Umbilical cord (tissue), 2 donors: ENCODE results near the gene ATF4. TPM values are rescaled to one million over a fixed set of nuclear protein-coding genes. Genes with fewer than 3 reads are reported as not detected.

Source experiments
- DNase-seq: peaks from one replicate; pipeline ENCODE4 v3.0.0-alpha.2; 2015; ENCODE audit warnings: low spot score
- total RNA-seq: library from RNA; depleted of rRNA; stranded (reverse); fragments of >200 nt; gene quantifications from one replicate; pipeline ENCODE4 v1.2.3, GENCODE V29; 2014; ENCODE audit warnings: low replicate concordance; ENCODE audit not compliant: insufficient read depth

Gene ATF4, protein sequence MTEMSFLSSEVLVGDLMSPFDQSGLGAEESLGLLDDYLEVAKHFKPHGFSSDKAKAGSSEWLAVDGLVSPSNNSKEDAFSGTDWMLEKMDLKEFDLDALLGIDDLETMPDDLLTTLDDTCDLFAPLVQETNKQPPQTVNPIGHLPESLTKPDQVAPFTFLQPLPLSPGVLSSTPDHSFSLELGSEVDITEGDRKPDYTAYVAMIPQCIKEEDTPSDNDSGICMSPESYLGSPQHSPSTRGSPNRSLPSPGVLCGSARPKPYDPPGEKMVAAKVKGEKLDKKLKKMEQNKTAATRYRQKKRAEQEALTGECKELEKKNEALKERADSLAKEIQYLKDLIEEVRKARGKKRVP
- total RNA-seq: 231 TPM

GRCh38 chr22:39520226-39521105 is at the start of gene ATF4:
ATF4 (plus strand) TSS chr22:39520562; CDS start chr22:39521446, 884 bp downstream.
- peak; percentile 80 for DNase-seq

GRCh38 chr22:39471381-39472141 is 48.8 kb upstream of the ATF4 start:
- peak; percentile 87 for DNase-seq

GRCh38 chr22:39472570-39473556 is 47.5 kb upstream of the ATF4 start:
- DNase-seq: peak; percentile 85

GRCh38 chr22:39473851-39474250 is 46.5 kb upstream of the ATF4 start:
- no peak for DNase-seq

GRCh38 chr22:39474351-39475111 is 45.8 kb upstream of the ATF4 start:
- DNase-seq: peak; percentile 66

GRCh38 chr22:39475337-39475736 is 45.0 kb upstream of the ATF4 start:
- DNase-seq: no peak

- DNase-seq: no peak
These were observed 44.5 kb upstream of the ATF4 start for GRCh38 chr22:39475902-39476301.

DNA sequence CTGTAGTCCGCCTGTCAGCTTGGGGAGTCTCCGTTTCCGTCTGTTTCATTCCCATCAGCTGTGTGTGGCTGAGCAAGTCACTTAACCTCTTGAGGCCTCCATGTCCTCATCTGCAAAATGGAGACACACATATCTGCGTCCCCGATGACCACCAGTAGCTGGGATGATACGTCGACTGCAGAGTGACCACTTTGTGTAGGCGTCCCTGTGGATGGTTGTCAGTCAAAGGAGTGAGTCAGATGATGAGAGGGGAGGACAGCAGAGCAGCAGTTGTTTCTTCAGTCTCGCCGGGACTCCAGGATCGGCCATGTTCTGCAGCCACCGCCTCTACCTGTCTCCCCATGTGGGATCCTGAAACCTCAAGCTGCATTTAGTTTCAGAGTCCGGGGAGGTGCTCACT is 43.7 kb upstream of the ATF4 start:
- no peak for DNase-seq

DNA sequence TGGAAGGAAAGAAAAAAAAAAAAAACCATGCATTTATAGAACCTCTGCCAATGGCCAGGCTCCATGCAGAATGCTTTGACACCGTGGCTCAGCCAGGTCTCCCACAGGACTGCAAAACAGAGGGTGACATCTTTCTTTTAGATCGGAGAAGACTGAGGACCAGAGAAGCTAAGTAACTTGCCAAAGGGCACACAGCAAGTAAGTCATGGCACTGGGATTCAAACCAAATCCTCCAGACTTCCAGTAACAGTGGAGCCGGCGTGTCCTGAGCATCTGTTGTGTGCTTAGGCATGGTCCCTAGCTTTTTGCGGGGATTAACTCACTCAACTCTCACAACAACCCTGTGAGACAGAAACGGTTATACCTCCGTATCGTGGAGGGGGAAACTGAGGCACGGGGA is 42.8 kb upstream of the ATF4 start:
- DNase-seq: no peak

- DNase-seq: no peak
These were observed 41.9 kb upstream of the ATF4 start for GRCh38 chr22:39478441-39478850.

- DNase-seq: no peak
These were observed 41.1 kb upstream of the ATF4 start for GRCh38 chr22:39479254-39479653.

DNA sequence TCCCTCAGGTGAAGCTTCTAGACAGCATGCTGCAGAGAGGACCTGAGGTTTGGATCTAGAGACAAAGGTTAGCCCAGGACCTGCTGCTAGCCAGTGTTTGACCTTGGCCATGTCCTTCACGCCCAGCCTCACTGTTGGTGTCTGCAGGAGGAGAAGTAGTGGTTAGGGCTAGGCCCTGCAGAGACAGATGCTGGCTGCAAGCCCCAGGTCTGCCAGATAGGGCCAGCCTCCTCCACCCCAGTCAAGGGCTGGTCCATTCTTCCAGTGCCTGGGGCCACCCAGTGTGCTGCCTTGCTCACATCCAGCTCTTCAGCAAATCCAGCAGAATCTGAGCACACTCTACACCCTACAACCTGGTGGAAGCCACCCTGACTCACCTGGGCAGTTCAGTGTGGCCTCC is 39.8 kb upstream of the ATF4 start:
- no peak for DNase-seq

DNA sequence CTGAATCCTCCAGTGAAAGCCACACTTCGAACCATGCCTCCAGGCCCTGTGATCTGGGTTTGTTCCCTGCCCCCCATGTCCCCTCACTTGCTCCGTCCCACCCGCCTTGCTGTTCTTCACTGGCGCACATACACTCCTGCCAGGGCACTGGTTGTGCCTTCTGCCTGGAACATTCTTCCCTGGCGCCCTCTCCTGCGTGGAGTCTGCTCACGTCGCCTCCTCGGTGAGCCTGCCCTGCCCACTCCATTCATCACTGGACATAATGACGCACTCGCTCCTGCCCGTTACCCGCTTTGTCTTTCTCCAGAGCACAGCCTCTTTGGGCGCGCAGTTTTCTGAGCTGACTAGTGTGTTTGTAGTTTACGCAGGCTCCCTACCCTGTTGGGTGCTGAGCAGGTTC is 39.3 kb upstream of the ATF4 start:
- no peak for DNase-seq

DNA sequence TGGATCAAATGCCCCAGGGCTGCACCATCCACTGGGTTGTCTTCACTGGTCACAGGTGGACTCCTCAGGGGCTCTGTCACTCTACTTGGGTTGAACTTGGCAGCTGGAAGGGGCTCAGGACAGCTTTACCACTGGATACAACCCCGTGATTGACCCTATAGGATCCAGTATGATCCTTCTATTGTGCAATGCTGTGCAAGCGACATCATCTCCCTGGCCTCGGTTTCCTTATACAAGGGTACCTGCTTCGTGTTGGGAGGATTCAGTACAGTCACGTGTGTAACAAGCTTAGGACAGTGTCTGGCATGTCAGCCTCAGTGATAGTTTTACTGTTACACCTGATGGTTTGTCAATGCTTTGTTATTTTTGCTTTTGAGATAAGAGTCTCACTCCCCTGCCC is 38.8 kb upstream of the ATF4 start:
- DNase-seq: no peak

- DNase-seq: no peak
These were observed 37.6 kb upstream of the ATF4 start for GRCh38 chr22:39482768-39483167.

DNA sequence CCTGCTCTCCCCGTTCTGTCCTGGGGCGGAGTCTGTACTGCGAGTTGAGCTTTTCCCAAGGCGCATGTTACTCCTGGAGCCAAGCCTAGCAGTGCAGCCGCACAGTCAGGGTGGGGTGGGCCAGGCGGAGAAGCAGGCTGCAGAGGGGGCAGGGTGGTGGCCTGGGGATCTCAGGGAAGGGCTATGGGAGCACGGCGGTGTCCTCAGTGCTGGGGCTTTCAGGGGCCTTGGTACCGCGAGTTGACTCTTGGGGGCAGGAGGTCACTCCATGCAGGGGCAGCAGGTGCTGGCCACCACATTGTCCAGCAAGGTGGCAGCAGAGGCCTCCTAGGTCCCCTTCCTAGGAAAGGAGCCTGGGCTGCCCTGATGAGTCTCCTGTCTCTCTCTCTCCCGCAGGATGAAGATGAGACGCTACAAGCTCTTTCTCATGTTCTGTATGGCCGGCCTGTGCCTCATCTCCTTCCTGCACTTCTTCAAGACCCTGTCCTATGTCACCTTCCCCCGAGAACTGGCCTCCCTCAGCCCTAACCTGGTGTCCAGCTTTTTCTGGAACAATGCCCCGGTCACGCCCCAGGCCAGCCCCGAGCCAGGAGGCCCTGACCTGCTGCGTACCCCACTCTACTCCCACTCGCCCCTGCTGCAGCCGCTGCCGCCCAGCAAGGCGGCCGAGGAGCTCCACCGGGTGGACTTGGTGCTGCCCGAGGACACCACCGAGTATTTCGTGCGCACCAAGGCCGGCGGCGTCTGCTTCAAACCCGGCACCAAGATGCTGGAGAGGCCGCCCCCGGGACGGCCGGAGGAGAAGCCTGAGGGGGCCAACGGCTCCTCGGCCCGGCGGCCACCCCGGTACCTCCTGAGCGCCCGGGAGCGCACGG is 33.2 kb upstream of the ATF4 start:
- DNase-seq: peak; percentile 56

DNA sequence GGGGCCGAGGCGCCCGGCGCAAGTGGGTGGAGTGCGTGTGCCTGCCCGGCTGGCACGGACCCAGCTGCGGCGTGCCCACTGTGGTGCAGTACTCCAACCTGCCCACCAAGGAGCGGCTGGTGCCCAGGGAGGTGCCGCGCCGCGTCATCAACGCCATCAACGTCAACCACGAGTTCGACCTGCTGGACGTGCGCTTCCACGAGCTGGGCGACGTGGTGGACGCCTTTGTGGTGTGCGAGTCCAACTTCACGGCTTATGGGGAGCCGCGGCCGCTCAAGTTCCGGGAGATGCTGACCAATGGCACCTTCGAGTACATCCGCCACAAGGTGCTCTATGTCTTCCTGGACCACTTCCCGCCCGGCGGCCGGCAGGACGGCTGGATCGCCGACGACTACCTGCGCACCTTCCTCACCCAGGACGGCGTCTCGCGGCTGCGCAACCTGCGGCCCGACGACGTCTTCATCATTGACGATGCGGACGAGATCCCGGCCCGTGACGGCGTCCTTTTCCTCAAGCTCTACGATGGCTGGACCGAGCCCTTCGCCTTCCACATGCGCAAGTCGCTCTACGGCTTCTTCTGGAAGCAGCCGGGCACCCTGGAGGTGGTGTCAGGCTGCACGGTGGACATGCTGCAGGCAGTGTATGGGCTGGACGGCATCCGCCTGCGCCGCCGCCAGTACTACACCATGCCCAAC is 32.4 kb upstream of the ATF4 start:
- DNase-seq: no peak

DNA sequence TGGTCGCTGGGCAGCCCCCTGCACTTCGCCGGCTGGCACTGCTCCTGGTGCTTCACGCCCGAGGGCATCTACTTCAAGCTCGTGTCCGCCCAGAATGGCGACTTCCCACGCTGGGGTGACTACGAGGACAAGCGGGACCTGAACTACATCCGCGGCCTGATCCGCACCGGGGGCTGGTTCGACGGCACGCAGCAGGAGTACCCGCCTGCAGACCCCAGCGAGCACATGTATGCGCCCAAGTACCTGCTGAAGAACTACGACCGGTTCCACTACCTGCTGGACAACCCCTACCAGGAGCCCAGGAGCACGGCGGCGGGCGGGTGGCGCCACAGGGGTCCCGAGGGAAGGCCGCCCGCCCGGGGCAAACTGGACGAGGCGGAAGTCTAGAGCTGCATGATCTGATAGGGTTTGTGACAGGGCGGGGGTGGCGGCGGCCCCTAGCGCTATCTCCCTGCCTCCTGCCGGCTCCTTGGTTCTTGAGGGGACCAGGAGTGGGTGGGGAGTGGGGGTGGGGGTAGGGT is 31.7 kb upstream of the ATF4 start:
- no peak for DNase-seq
